ENCODE measurements around the gene TARS2.

TARS2 gene, protein sequence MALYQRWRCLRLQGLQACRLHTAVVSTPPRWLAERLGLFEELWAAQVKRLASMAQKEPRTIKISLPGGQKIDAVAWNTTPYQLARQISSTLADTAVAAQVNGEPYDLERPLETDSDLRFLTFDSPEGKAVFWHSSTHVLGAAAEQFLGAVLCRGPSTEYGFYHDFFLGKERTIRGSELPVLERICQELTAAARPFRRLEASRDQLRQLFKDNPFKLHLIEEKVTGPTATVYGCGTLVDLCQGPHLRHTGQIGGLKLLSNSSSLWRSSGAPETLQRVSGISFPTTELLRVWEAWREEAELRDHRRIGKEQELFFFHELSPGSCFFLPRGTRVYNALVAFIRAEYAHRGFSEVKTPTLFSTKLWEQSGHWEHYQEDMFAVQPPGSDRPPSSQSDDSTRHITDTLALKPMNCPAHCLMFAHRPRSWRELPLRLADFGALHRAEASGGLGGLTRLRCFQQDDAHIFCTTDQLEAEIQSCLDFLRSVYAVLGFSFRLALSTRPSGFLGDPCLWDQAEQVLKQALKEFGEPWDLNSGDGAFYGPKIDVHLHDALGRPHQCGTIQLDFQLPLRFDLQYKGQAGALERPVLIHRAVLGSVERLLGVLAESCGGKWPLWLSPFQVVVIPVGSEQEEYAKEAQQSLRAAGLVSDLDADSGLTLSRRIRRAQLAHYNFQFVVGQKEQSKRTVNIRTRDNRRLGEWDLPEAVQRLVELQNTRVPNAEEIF

DNA sequence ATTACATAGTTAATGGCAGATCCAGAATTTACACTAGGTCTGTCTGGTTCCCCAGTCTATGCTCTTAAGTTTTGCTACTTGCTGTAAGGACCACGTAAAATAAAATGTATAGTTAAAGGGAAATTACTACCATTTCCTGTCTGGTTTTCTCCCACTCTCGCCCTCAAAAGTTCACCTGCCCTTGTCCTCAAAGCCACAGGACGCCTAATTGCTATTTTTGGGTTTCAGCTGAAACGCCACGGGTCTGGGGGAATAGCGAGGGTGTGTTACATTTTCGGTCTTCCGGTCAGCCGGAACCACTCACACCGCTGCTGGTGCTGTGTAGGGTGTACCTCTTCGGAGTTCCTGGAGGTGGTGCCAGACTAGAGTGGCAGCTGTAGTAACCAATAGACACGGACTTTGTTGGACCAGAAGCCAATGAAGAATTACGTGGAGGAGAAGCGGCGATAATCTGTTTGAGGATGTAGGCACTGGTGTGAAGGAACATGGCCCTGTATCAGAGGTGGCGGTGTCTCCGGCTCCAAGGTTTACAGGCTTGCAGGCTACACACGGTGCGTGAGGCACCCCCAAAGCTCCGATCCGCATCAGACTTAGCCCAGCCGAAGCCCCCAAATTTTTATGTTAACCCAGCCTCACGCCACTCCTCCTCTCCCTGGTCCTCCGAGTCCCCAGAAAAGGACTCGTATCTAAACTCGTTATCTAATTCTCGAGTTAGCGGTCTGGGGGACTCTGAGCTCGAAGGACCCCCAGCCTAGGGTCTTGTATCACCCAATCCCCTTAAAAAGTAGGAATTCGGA lies at the start of gene TARS2:
TARS2 (plus strand) TSS at position 454 of the 797 bp plus-strand sequence; CDS start at position 486, 32 bp downstream.
- DNase-seq, result peak; percentile 95 to 96

DNA sequence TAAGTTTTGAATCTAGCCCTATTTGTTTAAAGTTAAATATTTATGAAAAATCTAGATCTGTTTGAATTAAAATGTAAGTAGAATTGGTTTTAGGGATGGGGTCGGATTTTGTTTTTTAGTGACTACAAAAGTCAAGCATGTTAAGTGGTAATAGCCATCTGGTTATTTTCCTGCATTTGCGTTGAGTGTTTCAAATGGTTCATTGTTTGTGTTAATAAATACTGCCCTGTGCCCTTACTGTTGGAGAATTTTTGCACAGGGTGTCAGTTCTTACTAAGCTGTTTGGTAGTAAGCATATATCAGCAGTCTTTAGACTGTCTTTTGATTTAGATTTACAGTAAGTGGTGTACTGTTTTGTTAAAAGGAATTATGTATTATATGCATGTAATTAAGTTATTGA lies 46.1 kb upstream of the TARS2 start:
- DNase-seq, result no peak

DNA sequence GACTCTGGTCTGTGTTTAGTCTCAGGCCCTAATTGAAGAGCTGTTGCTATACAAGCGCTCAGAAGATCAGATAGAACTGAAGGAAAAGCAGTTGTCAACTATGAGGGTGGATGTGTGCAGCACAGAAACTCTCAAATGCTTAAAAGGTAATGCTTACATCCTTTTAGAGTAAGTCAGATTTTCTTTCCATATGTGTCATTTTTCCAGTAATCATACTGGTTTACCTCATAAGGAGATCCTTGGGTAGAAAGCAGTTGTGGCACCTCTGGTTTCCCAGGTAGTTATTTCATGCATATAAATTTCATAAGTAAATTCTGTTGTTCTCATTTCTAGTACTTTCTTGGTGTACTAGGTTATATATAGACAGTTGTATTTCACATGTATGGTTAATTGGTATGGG lies 43.0 kb upstream of the TARS2 start:
- DNase-seq, result no peak

DNA sequence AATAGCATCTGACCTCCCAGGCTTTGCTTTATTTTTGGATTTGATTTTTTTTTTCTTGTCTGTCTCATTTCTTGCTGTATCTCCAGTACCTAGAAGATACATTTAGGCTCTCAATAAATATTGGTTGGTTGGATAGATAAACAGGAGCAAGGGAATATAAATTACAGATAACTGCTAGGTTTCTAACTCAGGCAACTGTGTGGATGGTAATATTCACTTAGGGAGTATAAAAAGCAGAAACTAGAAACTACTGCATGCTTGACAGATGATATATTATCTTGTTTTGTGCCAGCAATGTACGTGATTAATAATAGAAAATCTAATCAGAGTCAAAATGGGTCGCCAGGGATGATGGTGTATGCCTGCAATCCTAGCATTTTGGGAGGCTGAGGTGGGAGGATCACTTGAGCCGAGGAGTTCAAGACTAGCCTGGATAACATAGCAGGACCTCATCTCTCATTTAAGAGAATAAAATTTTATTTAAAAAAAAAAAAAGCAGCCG lies 31.0 kb upstream of the TARS2 start:
- DNase-seq, result no peak

DNA sequence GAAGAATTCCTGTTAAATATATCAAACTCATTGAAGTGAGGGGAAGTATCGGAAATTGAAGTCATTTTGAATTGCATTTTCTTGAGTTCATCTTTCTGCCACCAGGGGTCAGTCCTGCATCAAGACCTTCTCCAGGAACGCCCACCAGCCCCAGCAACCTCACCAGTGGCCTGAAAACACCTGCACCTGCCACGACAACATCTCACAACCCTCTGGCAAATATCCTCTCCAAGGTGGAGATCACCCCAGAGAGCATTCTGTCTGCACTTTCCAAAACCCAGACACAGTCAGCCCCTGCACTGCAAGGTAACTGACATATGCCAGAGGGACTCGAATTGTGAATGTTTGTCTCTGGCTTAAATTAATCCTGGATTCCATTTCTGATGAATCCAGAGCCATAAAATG lies 22.8 kb upstream of the TARS2 start:
- DNase-seq, result peak; percentile 16 to 22

DNA sequence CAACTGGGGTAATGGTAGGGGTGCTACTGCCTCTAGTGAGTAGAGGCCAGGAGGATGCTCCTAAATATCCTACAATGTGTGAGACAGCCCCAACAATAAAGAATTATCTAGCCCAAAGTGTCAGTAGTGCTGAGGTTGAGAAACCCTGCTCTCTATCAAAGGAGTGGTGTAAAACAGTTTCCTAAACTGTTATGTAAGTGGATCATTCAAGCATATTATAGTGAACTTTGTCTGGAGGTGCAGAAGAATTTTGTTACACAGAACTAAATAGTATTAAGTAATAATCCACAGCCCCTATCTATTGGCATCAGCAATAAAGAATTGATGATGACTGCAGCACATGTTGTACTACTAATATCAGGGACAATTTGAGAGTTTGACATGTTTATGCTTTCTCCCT lies 20.3 kb upstream of the TARS2 start:
- DNase-seq, result no peak

DNA sequence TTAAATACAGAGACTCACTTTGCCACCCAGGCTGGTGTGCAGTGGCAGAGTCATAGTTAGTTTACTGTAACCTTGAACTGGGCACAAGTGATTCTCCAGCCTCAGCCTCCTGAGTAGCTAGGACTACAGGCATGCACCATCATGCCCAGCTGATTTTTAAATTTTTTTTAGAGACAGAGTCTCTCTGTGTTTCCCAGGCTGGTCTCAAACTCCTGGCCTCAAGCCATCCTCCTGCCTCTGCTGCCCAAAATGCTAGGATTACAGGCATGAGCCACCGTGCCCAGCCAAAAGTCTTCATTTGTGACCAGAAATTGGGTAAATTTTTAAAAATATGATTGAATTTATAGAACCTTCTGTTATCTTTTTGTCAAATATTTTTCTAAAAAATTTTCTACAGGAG lies 17.9 kb upstream of the TARS2 start:
- no peak for DNase-seq

DNA sequence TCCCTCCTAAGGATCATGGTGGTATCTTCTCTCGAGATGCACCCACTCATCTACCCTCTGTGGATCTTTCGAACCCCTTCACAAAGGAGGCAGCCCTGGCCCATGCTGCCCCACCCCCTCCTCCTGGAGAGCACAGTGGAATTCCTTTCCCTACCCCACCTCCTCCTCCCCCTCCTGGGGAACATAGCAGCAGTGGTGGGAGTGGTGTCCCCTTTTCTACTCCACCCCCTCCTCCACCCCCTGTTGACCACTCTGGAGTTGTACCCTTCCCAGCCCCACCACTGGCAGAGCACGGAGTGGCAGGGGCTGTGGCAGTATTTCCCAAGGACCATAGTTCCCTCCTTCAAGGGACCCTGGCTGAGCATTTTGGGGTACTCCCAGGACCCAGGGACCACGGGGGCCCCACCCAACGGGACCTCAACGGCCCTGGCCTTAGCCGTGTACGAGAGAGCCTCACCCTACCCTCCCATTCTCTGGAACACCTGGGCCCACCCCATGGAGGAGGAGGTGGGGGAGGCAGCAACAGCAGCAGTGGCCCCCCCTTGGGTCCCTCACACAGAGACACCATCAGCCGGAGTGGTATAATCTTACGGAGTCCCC lies 14.5 kb upstream of the TARS2 start:
- DNase-seq, result no peak

DNA sequence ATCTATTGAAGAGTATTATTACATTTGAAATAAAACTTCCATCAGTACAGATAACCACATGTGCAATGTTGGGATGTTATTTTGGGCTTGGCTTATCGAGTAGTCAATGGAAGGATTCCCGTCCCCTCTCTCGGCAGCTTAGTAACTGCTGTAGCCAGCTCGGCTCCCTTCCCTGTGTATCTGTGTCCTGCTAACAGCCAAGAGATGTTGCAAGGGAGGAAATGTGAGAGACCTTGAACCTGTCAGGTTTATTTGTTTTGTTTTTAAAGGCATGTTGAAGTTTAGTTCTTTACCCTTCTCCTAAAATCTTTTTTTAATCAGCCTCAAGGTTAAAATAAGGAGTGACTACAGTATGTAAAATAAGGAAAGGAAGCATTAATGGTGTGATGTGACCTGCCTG lies 13.6 kb upstream of the TARS2 start:
- no peak for DNase-seq

DNA sequence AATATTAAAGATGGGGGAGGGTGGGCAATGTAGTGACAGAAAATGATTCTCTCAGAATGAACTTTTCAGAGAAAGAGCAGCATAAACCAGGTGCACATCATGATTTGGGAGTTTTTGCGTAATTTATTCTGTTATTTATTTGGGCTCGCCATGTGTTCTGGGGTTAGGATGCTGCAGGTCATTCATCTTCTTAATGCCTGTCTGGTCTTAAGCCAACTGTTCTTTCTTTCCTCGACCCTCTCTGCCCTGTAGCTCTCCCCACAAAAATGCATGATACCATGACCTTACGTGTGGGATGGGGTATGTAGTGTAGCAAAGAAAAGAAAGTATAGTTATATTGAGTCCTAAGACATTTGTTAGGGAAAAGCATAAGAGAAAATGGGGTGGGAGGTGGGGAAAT lies 12.3 kb upstream of the TARS2 start:
- DNase-seq, result no peak

DNA sequence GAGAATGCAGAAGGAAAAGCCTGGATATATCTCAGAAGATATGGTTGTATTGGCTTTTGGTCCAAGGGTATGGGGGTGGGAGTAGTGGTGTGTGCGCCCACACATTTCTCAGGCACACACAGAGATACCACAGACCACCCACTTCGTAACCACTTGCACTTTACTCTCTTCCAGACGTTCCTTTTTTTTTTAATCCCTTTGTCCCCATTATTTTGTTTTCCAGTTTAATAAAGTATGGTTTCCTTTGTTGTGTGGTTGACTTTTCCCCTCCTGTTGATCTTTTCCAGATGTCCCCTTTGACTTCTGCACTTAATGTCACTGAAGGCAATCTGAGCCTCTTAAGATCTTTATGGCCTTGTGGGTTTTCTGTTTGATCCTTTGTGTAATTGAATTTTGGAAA lies 10.5 kb upstream of the TARS2 start:
- DNase-seq, result no peak

DNA sequence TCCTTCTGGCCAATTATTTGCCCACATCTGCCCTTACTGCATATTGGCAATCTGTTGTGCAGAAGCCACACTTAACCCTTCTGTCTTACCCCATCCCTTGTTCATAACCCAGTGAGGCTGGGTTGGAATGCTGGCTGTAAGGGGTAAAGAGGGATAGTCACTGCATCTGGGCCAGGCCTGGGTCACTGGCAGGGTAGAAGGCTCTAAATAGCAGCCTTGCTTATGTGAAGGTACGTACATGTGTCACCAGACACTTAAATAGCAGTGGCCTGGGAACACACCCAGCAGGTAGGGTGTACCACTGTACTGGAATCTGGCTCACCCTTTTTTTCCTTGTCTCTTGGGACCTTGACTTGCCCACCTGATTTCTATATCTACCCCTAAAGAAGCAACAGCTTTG lies 9.9 kb upstream of the TARS2 start:
- no peak for DNase-seq

DNA sequence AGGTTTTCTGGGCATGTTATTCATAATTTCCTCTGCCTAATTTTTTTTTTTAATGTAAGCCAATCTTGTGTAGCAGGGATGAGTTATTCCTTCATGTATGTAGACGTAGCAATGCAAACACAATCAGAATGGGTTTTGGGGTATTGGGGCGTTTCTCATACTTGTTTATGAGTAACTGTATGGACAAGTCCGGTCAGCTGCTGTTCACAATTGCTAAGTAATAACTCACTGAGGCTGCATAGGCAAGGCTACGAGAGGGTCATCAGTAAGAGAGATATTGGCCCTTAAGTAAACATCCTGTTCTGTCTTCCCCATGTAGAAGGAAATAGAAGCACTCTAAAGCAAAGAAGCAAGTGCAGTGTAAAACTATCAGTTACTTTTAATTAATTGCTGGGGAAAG lies 9.5 kb upstream of the TARS2 start:
- no peak for DNase-seq

DNA sequence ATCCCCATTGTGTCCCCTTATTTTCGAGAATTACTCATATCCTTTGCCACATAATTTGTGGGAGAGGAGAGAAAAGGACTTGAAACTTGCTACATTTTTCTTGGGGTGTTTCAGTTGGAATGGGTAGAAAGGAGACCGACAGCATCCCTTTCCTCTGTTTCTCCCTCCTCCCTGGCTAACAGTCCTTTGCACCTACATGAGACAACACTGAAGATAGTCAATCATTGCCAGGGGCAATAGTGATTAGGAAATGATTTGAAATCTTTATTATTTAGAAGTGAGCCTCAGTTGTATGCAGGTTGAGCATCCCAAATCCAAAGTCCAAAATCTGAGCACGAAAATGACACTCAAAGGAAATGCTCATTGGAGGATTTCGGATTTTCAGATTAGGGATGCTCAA lies 7.8 kb upstream of the TARS2 start:
- DNase-seq, result no peak

DNA sequence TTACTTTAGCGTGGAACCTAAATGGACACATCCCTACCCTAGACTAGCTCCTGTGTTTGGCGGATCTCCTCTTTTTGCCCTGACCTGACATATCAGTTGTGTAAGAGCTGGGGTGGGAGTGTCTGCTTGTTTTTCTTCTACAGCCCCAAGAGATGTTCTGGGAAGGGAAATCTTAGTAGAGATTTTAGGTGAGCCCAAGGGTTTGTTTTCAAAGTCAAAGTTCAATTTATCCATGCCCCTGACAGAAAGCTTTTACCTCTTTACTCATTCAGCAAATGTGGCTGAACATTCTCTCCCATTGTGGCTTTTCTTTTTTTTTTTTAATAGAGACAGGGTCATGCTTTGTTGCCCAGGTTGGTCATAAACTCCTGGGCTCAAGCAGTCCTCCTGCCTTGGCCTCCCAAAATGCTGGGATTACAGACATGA lies 7.3 kb upstream of the TARS2 start:
- DNase-seq, result no peak

DNA sequence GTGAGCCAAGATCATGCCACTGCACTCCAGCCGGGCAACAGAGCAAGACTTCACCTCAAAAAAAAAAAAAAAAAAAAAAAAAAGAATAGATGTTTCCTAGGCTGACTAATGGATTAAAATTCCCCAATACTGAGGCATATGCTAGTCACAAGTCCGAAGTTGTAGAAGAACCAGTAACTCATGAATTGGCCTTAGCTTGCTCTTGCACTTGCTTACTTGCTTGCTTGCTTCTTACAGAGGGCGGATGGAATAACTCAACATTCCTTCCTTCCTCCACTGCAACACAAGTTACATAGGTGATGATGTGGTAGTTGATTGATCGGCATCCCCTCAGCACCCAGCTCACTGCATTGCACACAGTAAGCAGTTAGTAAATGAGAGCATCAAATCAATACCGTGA lies 2.8 kb upstream of the TARS2 start:
- no peak for DNase-seq

DNA sequence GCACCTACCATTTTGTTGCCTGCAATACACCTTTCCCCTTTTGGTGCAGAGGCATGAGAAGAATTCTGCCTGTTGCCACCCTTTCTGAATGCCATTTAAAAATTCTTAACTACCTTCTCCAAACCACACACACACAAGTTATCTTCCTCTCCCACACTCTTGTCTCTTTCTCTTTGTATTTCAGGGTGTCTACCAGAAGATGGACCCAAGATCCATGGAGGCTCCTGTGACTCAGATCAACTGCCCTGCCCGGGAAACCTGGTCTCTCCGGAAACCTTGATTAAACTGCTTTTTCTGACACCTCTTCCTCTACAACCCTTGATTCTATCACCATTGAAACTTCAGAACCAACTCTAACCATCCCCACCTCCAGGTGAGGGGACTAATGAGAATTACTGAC lies 2.4 kb upstream of the TARS2 start:
- DNase-seq, result no peak

DNA sequence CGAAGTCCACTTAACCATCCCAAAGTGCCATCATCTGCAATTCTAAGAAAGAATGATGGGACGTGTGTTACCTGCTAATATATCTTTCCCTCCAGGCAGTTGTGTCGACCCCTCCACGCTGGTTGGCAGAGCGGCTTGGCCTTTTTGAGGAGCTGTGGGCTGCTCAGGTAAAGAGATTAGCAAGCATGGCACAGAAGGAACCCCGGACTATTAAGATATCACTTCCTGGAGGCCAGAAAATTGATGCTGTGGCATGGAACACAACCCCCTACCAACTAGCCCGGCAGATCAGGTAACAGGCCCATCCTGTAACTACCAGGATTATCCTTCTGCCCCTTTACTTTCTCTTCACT lies 520 bp downstream of the TARS2 start:
- DNase-seq, result no peak

DNA sequence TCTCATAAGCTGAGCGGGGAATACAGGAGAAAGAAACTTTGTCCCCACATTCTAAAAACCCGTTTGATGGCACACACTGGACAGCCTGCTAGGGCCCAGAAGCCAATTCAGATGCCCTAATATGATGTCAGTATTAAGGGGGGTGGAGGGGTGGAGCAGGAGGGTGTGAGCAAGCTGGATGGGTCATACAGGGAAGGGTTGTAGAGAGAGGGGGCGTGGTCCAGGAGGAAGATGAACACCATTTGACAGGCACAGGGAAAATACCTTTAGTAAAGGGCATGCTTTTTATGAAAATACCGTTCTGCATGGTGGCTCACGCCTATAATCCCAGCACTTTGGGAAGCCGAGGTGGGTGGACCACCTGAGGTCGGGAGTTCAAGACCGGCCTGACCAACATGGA lies 6.0 kb downstream of the TARS2 start:
- no peak for DNase-seq

DNA sequence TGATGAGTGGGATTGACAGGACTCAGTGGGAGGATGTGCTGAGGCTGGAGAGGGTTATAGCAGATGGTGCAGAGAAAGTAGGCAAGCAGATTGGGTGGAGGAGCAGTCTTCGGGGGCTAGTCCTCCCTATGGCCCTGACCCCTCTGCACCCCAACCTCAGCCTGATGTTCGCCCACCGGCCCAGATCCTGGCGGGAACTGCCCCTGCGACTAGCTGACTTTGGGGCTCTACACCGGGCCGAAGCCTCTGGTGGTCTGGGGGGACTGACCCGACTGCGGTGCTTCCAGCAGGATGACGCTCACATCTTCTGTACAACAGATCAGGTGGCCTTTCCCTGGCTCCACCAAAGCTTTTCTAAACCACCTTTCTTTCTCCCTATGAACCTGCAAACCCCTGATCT lies 11.1 kb downstream of the TARS2 start:
- no peak for DNase-seq

DNA sequence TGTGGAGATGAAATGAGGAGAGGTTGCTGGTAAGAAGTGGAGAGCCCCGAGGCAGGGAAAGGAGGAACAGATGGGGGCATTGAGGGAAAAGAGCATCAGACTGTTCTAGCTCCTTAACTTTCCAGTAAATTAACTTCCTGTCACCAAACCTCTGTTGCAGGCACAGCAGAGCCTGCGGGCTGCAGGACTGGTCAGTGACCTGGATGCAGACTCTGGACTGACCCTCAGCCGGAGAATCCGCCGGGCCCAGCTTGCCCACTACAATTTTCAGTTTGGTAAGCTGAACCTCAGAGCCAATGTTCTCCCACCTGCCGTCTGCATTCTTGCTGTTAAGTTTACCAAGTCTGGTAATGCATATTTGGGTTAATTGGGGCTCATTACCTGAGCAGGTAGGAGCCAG lies 18.2 kb downstream of the TARS2 start:
- DNase-seq, result no peak

DNA sequence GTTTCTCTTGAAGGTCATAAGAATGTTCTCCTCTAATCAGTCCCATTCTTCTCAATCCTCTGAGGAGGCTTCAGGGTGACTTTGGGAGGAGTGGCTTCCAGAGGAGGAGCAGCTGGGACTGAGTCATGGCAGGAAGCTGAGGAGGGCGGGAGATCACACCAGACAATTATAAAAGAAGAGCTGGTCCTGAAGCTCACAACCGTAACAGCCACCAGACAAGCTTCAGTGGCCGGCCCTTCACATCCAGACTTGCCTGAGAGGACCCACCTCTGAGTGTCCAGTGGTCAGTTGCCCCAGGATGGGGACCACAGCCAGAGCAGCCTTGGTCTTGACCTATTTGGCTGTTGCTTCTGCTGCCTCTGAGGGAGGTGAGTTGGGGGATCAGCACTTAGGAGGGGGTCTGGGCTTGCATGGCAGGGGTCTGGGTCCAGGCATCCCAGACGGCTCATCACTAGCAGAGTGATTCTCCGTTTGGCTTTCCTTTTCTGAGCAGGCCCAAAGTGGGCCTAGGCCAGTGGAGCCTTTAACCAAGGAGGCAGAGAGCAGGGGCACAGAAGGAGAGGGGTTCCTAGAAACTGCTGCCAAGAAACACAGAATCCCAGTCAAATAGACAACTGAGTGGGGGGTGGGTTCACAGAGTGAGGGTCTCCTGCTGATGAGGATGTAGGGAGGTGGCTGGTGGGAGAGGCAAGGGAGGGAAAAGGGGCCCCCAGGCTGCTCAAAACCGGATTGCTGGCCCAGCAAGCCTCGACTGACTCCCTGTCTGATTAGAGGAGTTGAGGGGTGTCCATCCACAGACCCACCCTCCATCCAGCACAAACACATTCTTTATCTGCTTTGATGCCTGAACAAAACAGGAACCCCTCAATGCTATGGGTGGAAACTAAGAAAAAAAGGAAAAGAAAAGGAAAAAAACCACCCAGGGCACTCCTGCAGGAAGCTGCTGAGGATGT lies 21.0 kb downstream of the TARS2 start, which contains the start of gene ECM1:
ECM1 (plus strand) TSS at position 198 of the 953 bp plus-strand sequence; CDS start at position 299, 101 bp downstream.
- DNase-seq, result peak in 1 of 2 experiments; percentile 6

Data from AML-193 (cell line).